Neutrophil (primary cell): ENCODE results near the gene CPA5.

Experiments
- H3K27ac ChIP-seq: fragments of 200-600 bp; sonication (generic); 2 replicates; pipeline ENCODE4 v1.5.1; 2016; ENCODE audit warnings: mild to moderate bottlenecking, moderate library complexity
- H3K27me3 ChIP-seq: fragments of 200-600 bp; sonication (generic); 2 replicates; pipeline ENCODE4 v1.6.0; 2016; ENCODE audit warnings: mild to moderate bottlenecking
- H3K36me3 ChIP-seq: fragments of 200-600 bp; sonication (generic); 2 replicates; pipeline ENCODE4 v1.5.1; 2017
- H3K4me1 ChIP-seq, 2 experiments: fragments of 200-600 bp in 1 of 2; sonication (generic) in 1 of 2; 1 replicate in 1 of 2; 2 replicates in 1 of 2; pipeline versions ENCODE4 v1.5.1 to v1.6.1; 2013 to 2016; ENCODE audit warnings: low read depth in 1 of 2, low read length in 1 of 2, mild to moderate bottlenecking in 1 of 2, moderate library complexity in 1 of 2; ENCODE audit not compliant: control insufficient read depth in 1 of 2, insufficient read depth in 1 of 2
- H3K4me3 ChIP-seq, 2 experiments: fragments of 200-600 bp in 1 of 2; sonication (generic) in 1 of 2; 1 replicate in 1 of 2; 2 replicates in 1 of 2; pipeline ENCODE4 v1.5.1; 2013 to 2016; ENCODE audit warnings: low read depth in 1 of 2, low read length in 1 of 2, mild to moderate bottlenecking in 1 of 2, moderate library complexity in 1 of 2
- H3K9me3 ChIP-seq: fragments of 200-600 bp; sonication (generic); 2 replicates; pipeline ENCODE4 v1.5.1; 2016
- TF ChIP-seq, protein P1 (sequence below): fragments of 200-600 bp; sonication (generic); IDR thresholded peaks from 2 replicates; pipeline ENCODE4 v1.5.1; 2016; ENCODE audit warnings: antibody characterized with exemption

Gene CPA5

DNA sequence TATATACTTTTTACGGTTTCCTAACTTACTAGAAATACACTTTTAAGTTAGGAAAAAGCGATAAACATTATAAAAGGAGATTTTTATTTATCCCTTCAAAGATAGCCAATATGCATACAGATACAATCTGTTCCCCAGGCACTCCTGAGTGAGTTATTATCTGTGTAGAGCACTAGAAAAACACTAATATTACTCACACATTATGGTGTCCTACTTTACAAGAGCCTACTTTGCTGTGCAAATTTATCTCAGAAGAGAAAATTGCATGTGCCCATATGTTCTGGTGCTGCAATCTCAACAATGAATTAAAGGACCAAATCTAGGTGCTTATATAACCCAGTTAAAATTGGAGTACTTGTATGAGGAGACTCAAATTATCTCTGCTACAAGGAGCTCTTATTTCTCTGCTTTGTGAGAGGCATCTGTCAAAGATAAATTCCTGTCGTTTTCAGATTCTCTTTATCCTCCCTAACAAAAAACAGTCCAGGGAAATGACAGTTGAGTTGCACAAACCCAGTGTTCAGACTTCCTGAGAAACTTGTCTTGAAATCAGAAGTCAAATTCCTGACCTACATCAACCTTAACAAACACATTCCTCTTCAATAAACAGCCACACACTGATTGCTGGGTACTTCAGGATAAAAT is 64.6 kb downstream of the CPA5 start:
- TF ChIP-seq, protein P1, sequence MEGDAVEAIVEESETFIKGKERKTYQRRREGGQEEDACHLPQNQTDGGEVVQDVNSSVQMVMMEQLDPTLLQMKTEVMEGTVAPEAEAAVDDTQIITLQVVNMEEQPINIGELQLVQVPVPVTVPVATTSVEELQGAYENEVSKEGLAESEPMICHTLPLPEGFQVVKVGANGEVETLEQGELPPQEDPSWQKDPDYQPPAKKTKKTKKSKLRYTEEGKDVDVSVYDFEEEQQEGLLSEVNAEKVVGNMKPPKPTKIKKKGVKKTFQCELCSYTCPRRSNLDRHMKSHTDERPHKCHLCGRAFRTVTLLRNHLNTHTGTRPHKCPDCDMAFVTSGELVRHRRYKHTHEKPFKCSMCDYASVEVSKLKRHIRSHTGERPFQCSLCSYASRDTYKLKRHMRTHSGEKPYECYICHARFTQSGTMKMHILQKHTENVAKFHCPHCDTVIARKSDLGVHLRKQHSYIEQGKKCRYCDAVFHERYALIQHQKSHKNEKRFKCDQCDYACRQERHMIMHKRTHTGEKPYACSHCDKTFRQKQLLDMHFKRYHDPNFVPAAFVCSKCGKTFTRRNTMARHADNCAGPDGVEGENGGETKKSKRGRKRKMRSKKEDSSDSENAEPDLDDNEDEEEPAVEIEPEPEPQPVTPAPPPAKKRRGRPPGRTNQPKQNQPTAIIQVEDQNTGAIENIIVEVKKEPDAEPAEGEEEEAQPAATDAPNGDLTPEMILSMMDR: no peak
- H3K27me3 ChIP-seq: no peaks in the 10 kb centered on the region
- H3K9me3 ChIP-seq: no peaks in the 10 kb centered on the region

GRCh38 chr7:130409712-130410072 is 65.1 kb downstream of the CPA5 start:
- Histone ChIP-seq H3K27ac (no peak overlapping the region), H3K36me3 (no peaks in the 10 kb centered on the region), H3K9me3 (no peaks in the 10 kb centered on the region), H3K4me1 (peaks cover 3 to 4% of the 10 kb centered on the region in 2 experiments), H3K27me3 (no peaks in the 10 kb centered on the region), H3K4me3 (no peak overlapping the region)
- TF ChIP-seq, protein P1: no peak

More for the DNA sequence above, 64.6 kb downstream of the CPA5 start:
- Histone ChIP-seq H3K4me1 (no peaks in the 10 kb centered on the region), H3K27ac (no peak overlapping the region), H3K4me3 (no peak overlapping the region), H3K36me3 (no peaks in the 10 kb centered on the region)

- Histone ChIP-seq H3K36me3 (no peaks in the 10 kb centered on the region), H3K4me1 (peaks cover 12 to 14% of the 10 kb centered on the region in 2 experiments), H3K27me3 (no peaks in the 10 kb centered on the region), H3K27ac (no peak overlapping the region), H3K4me3 (no peak overlapping the region), H3K9me3 (no peaks in the 10 kb centered on the region)
- TF ChIP-seq, protein P1: no peak
Measured at GRCh38 chr7:130410868-130411541, 66.4 kb downstream of the CPA5 start.

DNA sequence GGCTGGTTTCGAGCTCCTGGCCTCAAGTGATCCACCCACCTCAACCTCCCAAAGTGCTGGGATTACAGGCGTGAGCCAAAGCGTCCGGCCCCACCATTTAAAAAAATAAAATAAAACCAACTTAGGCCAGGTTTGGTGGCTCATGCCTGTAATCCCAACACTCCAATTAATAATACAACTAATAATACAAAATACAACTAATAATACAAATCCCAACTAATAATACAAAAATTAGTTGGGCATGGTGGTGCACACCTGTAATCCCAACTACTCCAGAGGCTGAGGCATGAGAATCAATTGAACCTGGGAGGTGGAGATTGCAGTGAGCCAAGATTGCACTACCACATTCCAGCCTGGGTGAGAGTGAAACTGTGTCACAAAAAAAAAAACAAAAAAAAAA is 68.6 kb downstream of the CPA5 start:
- TF ChIP-seq, protein P1: no peak
- Histone ChIP-seq H3K27ac (no peak overlapping the region), H3K4me1 (peaks cover 14 to 21% of the 10 kb centered on the region in 2 experiments)

DNA sequence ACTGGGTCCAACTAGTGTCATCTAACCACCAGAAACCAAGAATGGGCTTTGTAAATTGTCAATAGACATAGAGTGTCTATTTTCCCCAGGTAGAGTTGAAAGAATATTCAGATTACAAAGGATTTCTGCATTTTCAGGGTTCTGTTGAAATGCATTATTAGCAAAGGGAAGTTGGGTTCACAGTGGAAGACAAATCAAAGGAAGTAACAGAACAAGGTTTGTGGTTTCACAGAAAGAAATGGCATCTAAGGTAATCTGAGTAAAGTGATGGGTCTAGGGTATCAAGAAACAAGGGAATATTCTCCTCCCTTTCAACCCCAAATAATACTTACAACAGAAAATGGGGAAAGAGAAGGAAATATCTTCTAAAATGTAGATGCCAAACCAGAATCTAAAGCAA is 70.4 kb downstream of the CPA5 start:
- TF ChIP-seq, protein P1: no peak
- H3K27me3 ChIP-seq: peaks cover 5% of the 10 kb centered on the region
- H3K27ac ChIP-seq: no peak overlapping the region
- peaks cover 24 to 38% of the 10 kb centered on the region in 2 experiments for H3K4me1 ChIP-seq
- H3K36me3 ChIP-seq: no peaks in the 10 kb centered on the region
- H3K4me3 ChIP-seq: no peak overlapping the region
- no peaks in the 10 kb centered on the region for H3K9me3 ChIP-seq

More for the DNA sequence above, 68.6 kb downstream of the CPA5 start:
- no peaks in the 10 kb centered on the region for H3K9me3 ChIP-seq
- H3K36me3 ChIP-seq: no peaks in the 10 kb centered on the region
- H3K27me3 ChIP-seq: peaks cover 5% of the 10 kb centered on the region
- no peak overlapping the region for H3K4me3 ChIP-seq
